GM12801 (cell line): Measurements from ENCODE around the gene GAL3ST2.

ENCODE experiments used
- TF ChIP-seq, protein P1 (sequence below): IDR thresholded peaks from one replicate; pipeline ENCODE4 v1.5.1; 2011; ENCODE audit warnings: control low read depth; ENCODE audit not compliant: insufficient read length; ENCODE audit errors: extremely low read depth

GAL3ST2 gene

DNA sequence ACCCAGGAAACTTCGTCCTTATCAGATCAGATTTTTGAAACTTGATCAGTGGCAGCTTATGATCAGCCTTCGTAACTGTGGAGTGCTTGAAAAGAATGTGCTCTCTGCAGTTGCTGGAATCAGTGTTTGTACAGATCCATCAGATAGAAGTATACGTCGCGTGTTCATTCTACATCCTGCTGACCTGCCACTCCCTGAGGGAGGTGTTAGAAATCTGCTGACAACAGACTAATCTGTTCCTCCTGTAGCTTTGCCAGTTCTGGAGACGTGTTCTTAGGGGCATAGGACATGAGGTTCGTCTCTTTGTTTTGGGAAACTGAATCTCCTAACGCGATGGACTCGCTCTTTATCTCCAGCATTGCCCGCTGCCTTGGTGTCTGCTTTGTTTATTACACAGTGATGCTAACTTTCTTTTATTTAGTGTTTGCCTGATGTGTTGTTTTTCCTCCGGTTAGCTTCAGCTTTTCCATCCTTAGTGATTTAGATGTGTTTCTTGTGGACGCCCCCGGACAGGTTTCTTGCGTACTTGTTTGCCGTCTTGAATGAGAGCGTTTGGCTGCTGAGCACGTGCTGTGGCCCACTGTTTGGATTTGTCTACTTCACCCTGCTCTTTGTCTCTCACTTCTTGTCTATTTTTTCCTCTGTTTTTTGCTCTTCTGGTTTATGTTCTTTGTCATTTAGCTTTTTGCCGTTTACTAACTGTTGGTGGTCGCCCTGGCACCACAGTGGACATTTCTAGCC, 17.4 kb upstream of the GAL3ST2 start:
- TF ChIP-seq, protein P1, sequence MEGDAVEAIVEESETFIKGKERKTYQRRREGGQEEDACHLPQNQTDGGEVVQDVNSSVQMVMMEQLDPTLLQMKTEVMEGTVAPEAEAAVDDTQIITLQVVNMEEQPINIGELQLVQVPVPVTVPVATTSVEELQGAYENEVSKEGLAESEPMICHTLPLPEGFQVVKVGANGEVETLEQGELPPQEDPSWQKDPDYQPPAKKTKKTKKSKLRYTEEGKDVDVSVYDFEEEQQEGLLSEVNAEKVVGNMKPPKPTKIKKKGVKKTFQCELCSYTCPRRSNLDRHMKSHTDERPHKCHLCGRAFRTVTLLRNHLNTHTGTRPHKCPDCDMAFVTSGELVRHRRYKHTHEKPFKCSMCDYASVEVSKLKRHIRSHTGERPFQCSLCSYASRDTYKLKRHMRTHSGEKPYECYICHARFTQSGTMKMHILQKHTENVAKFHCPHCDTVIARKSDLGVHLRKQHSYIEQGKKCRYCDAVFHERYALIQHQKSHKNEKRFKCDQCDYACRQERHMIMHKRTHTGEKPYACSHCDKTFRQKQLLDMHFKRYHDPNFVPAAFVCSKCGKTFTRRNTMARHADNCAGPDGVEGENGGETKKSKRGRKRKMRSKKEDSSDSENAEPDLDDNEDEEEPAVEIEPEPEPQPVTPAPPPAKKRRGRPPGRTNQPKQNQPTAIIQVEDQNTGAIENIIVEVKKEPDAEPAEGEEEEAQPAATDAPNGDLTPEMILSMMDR = no peak

DNA sequence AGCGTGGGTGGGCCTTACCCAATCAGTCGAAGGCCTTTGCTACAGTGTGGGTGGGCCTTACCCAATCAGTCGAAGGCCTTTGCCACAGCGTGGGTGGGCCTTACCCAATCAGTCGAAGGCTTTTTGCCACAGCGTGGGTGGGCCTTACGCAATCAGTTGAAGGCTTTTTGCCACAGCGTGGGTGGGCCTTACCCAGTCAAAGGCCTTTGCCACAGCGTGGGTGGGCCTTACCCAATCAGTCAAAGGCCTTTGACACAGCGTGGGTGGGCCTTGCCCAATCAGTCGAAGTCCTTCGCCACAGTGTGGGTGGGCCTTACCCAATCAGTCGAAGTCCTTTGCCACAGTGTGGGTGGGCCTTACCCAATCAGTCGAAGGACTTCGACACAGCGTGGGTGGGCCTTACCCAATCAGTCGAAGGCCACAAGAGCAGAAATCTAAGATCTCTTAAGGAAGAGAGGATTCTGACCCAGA, 16.3 kb upstream of the GAL3ST2 start:
- TF ChIP-seq, protein P1 = no peak

DNA sequence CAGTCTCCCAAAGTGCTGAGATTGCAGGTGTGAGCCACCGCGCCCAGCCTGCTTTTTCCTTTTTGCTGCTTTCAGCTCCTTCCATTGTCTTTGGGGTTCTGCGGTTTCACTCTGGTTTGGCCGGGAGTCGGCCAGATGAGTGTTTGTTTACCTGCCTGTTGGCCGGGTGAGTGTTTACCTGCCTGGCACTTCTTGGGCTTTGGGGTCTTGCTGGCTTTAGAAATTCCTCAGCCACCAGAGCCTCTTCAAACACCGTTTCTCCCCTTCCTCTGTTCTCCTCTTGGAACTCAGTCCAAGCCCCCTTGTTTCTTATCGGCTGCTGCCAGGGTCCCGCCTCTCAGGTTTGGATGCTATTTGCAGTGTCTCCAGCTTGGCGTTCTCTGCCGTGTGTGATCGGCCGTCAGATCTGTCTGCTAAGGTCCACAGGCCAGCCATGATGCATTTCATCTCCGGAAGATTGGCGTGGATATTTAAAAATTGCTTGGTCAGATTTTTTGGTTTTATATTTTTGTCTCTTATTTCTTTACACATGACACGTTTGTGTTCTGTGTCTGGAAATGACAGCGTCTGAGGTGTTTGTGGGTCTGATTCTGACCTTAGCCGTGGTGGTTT, 14.2 kb upstream of the GAL3ST2 start:
- TF ChIP-seq, protein P1 = no peak

DNA sequence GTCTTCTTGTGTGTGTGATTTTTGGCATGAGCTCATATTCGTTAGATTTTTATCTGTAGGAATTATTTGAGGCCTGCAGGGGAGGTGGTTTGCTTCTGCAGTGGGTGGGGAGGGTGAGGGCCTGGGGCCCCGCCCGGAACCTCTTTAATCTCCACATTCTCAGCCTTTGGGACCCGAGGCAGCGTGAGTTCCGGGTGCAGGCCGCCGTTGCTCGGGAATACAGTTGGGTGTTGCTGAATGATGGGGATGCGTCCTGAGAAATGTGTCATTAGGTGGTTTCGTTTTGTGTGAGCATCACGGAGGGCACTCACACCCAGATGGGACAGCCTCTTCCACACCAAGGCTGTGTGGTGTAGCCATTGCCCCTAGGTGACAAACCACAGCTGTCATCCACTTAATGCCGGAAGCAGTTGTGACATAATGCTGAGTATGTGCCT, 13.7 kb upstream of the GAL3ST2 start:
- TF ChIP-seq, protein P1 = no peak

DNA sequence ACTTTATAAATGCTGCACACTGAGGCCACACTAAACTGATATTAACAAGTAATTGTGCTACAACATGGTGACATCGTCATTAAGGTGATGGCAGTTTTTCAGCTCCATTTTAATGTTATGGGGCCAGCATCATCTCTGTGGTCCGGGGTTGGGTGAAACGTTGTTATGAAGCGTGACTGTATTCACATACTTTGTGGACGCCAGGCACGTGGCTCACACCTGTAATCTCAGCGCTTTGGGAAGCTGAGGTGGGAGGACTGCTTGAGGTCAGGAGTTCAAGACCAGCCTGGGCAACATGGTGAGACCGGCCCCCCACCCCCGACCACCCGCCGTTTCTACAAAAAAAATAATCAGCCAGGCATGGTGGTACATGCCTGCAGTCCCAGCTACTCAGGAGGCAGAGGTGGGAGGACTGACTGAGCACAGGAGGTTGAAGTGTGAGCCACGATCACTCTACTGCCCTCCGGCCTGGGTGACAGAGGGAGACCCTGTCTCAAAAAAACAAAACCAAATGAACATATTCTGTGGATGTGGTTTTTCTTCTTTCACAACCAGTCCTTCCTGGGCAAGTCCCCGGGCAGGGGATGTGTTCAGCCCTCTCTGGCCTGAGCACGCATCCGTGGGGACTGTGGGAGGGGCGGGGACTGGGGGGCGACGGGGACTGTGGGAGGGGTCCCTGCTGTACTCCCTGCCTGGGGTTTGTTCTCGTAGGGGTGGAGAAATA, 12.9 kb upstream of the GAL3ST2 start:
- TF ChIP-seq, protein P1 = no peak

DNA sequence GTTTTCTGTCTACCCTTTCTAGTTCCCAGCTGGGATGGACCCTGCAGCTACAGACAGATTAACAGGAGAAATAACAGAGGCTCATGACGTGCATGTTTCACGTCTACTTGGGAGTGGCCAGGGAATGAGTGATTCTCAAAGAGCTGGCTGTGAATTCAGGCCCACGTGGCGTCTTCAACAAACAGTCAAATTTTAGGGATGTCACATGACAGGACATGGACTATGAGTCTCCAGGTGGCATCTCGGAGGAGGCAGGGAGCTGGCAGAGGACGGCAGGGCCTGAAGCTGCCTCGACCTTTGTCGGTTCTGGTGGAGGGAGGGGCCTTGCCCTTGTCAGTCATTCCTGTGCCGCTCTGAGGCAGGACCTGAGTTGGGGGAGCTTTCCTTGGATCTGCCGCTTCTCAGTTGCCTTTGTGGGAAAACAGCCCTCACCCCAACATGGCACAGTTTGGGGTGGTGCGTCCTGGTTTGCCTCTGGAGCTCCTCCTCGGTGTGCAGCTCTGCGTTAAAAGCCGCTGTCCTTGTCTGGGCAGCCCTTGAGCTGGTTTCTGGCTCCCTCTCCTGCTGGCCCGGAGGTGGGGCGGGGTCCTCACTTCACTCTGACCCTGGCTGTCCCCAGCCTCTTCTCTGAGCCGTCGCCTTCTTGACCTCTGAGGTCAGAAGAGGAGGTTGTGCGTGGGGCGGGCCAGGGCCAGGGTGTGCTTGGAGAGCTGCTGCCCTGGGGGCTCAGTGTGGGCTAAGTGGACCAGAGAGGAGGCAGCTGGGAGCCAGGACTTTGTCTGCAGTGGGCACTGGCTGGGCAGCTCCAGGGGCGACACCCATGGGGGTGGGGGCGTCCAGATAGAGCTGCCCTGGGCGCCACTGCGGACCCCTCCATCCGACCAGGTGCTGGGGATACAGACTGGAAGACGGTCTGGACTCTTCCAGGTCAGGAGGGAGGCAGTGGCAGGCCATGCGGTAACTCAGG, 12.1 kb upstream of the GAL3ST2 start:
- TF ChIP-seq, protein P1 = no peak
